ENCODE data around the gene TMEM59.
"Not testable (repeated sequence)": the region's sequence is repeated elsewhere in the genome, so short reads cannot be mapped to it uniquely, and the experiment has no call there.

Gene TMEM59

DNA sequence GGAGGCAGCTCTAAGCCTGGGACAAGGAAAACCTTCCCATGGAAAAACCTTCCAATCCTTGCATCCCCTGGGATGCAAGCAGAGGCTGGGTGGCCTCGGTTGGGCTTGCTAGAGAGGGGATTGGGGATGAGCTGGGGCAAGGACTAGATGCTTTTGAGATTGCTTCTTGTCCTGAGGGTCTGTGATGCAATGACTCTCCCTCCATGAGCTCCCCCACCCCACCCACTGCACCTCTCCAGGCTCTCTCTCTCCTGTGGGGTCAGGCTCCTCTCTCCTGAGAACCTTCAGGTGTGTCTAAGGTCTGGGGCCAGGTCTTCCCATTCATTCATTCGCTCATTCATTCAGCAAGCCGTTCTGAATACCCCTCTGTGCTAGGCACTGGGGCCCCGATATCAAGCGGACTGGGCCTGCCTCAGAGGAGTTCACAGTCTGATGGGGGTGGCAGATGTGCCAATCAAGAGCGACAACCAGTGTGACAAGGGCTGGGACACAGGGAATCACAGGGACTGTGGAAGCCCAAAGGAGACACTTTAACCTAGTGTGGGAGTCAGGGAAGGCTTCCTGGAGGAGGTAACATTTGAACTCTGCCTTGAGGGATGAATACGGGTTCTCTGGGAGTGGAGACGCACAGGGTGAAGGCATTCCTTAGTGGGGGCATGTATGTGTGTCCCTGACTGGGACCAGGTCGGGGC, 41.5 kb downstream of the TMEM59 start:
- DNase-seq, result no peak

DNA sequence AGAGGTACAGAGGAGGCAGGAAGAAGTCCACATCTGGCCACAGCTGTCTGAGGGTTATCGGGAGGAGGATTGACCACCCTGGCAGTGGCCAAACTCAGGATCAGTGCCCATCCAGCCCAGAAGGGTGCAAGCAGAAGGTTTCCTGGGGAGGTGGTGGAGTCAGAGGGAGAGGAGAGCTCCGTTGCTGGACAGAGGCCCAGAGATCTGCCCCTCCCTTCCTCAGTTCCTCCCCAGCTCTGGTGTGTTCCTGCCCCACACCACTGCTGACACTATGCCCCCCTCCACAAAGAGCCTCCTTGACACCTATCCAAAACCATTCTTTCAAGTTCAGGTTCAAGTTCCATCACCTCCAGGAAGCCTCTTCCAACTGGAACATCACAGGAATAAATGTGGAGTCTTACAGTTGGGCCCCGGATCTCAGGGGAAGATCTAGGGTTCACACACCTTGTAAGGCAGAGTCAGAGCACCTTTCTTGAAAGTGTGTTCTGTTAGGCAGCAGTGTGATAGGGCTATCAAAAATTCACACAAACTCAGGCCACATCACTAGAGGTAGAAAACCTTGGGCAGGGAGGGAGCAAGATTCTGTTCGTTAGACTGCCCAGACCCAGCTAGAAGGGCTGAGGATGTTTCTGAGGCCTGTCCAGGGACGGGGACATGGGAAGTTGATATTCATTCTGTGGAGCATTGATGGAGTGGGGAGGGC, 42.4 kb downstream of the TMEM59 start:
- DNase-seq, result no peak

DNA sequence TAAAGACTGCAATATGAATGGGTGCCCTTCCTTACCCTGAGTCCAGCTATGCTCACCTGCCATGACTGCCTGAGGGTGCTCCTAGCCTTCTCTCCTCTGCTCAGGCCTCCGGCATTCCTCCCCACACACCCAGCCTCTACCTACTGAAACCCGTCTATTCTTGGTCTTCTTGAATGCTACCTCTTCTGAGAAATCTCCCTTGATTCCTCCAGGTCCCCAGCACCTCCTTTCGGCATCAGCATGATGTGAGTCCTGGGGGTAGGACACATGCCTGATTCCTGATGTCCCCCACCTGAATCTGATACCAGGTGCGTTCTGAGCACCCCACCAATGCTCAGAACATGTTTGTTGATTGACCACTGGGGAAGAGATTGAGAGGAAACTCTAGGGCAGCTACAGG, 43.6 kb downstream of the TMEM59 start:
- no peak for DNase-seq

DNA sequence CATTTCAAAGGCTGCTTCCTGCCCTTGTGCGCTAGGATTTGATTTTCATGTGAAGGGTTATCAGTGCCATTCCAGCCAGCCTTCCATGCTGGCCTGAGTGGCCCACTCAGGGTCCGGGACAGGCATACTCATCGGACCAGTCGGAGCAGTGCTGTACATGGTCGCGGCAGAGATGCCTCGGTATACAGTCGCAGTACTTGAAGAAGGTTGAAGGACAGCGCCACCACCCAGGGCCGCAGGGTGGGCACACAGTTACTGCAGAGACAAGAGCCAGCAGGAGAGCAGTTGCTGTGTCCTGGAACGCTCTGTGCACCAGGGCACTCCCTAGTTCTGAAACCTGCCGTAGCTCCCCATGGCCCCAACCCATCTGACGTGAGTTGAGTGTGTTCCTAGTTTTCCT, 44.1 kb downstream of the TMEM59 start:
- DNase-seq, result no peak

DNA sequence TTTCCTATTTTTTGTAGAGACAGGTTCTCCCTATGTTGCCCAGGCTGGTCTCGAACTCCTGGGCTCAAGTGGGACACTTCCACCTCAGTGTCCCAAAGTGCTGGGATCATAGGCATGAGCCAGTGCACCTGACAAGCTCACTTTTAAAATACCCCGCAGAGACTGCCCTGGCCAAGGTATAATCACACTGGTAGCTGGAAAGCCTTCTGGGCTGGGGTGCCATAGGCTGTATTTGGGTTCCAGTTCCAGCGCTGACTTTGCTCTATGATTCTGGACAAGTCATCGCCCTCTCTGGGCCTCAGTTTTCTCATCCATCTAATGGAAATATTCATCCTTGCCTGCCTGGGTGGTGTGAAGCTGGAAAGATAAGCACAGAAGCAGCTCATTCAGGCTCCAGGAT, 45.4 kb downstream of the TMEM59 start:
- DNase-seq, result no peak

DNA sequence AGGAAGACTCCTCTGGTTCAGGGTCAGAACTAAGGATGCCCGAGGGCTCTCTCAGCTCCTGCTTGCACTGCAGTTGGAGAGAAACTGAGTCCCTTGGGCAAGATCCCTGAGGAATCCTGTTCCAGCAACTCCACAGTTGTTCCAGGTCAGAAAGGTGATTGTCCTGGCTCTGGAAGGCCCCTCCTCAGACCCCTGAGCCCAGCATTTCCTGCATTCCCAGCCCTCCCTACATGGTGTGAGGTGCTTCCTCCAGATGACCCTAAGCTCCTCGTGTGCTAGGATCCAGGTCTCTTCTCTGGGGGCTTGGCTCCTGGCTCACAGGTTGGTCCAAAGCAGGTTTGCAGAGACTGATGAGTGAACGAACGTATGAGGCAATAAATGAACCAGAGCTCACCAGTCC, 46.5 kb downstream of the TMEM59 start:
- DNase-seq, result no peak

DNA sequence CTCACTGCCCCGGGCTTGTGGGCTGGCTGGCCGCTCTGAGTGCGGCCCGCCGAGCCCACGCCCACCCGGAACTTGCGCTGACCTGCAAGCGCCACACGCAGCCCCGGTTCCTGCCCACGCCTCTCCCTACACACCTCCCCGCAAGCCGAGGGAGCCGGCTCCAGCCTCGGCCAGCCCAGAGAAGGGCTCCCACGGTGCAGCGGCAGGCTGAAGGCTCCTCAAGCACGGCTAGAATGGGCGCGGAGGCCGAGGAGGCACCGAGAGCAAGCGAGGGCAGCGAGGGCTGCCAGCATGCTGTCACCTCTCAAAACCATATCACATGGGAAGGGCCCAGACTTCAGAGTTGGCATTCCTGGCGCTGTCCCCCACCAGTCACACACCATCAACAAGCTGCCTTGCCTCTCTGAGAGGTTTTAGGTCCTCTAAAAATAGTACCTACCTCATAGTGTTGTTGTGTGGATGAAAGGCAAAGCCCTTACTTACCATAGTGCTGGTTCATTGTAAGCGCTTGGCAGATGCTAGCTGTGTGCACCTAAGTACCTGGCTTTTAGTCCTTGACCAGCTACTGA, 48.4 kb downstream of the TMEM59 start:
- no peak for DNase-seq

DNA sequence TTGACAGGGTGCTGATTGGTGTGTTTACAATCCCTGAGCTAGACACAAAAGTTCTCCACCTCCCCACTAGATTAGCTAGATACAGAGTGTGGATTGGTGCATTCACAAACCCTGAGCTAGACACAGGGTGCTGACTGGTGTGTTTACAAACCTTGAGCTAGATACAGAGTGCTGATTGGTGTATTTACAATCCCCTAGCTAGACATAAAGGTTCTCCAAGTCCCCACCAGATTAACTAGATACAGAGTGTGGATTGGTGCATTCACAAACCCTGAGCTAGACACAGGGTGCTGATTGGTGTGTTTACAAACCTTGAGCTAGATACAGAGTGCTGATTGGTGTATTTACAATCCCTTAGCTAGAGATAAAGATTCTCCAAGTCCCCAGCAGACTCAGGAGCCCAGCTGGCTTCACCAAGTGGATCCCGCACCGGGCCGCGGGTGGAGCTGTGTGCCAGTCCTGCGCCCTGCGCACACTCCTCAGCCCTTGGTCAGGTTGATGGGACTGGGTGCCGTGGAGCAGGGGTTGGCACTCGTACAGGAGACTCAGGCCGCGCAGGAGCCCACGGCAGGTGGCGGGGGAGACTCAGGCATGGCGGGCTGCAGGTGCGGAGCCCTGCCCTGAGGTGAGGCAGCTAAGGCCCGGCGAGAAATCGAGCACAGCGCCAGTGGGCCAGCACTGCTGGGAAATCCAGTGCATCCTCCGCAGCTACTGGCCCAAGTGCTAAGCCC, 49.1 kb downstream of the TMEM59 start:
- DNase-seq, result not testable (repeated sequence)

DNA sequence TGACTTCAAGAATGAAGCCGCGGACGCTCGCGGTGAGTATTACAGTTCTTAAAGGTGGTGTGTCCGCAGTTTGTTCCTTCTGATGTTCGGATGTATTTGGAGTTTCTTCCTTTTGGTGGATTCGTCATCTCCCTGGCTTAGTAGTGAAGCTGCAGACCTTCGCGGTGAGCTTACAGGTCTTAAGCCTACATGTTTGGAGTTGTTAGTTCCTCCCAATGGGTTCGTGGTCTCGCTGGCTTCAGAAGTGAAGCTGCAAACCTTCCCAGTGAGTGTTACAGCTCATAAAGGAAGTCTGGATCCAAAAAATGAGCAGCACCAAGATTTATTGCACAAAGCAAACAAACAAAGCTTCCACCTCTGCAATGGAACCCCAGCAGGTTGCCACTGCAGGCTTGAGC, 49.8 kb downstream of the TMEM59 start:
- no peak for DNase-seq

DNA sequence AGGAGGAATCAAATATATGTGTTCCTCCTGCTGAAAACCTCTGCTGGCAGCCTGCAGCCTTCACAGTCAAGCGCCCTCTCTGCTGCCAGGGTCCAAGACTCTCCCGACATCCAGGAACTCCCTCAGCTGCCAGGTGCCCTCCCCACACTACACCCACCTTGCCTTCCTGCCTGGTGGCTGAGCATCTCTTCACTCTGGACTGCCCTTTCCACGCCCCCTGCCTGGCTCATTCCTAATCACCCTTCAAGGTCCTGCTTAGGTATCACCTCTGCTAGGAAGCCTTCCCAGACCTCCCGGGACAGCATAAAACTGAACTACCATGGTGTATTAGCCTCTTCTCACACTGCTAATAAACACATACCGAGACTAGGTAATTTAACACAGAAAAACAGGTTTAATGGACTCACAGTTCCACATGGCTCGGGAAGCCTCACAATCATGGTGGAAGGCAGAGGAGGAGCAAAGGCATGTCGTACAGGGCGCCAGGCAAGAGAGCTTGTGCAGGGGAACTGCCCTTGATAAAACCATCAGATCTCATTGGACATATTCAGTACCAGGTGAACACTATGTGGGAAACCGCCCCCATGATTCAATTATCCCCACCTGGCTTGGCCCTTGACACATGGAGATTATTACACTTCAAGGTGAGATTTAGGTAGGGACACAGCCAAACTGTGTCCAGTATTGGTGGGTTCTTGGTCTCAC, 50.3 kb downstream of the TMEM59 start:
- no peak for DNase-seq

DNA sequence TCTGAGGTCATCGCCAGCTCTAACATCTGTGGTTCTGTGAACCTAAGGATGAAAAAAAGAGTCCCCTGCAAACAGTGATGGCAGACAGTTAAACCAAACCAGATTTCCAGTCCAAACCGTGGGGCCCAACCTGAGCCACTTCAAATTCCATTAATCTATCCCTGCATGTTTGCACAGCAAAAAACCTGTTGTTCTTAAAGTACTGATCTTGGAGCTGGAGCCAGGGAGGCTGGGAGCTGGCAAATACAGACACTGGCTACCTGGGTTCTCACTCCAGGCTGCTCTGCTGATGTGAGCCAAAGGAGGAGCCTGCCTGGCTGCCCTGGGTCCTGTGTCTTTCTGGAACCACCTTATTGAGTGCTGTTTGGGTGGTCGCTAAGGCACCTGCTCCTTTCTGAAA, 51.4 kb downstream of the TMEM59 start:
- DNase-seq, result no peak

DNA sequence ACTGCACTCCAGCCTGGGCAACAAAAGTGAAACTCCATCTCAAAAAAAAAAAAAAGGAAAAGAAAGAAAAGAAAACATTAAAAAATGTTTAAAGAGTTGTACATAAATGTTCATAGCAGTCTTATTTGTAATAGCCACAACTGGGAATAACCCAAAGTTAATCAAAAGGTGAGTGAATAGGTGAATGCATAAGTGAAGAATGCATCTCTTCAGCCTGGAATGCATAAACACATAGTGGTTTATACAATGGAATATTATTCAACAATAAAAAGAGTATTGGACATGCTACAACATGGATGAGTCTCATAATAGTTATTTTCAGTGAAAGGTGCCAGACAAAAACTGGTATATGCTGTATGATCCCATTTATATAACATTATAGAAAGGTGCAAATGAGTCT, 53.1 kb downstream of the TMEM59 start:
- no peak for DNase-seq

DNA sequence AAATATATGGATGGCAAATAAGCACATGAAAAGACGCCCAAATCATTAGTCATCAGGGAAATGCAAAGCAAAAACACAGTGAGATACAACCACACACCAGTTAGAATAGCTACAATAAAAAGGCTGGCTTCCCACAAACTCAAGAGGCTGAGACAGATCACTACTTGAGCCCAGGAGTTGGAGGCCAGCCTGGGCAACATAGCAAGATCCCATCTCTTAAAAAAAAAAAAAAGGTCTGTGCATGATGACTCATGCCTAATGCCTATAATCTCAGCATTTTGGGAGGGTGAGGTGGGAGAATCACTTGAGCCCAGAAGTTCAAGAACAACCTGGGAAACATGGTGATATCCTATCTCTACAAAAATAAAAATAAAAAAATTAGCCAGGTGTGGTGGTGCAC, 54.8 kb downstream of the TMEM59 start:
- no peak for DNase-seq

DNA sequence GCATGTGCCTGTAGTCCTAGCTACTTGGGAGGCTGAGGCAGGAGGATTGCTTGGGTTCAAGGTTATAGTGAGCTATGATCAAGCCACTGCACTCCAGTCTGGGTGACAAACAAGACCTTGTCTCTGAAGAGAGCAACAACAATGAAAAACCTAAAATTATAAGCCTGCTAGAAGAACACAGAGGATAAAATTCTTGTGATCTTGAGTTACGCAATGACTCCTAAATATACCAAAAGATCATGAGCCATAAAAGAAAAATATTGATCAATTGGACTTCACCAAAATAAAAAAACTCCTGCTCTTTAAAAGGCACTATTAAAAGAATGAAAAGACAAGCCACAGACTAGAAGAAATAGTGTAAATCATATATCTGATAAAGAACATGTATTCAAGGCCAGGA, 57.3 kb downstream of the TMEM59 start:
- no peak for DNase-seq

DNA sequence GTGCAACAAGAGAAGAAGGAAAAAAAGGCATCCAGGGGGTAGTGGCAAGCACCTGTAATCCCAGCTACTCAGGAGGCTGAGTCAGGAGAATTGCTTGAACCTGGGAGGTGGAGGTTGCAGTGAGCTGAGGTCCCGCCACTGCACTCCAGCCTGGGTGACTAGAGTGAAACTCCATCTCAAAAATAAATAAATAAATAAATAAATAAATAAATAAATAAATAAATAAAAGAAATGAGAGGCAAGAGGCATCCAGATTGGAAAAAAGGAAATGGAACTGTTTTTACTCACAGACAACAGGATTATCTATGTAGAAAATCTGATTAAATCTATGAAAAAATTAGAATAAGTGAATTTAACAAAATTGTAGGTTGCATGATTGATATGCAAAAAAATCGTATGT, 58.5 kb downstream of the TMEM59 start:
- DNase-seq, result not testable (repeated sequence)

DNA sequence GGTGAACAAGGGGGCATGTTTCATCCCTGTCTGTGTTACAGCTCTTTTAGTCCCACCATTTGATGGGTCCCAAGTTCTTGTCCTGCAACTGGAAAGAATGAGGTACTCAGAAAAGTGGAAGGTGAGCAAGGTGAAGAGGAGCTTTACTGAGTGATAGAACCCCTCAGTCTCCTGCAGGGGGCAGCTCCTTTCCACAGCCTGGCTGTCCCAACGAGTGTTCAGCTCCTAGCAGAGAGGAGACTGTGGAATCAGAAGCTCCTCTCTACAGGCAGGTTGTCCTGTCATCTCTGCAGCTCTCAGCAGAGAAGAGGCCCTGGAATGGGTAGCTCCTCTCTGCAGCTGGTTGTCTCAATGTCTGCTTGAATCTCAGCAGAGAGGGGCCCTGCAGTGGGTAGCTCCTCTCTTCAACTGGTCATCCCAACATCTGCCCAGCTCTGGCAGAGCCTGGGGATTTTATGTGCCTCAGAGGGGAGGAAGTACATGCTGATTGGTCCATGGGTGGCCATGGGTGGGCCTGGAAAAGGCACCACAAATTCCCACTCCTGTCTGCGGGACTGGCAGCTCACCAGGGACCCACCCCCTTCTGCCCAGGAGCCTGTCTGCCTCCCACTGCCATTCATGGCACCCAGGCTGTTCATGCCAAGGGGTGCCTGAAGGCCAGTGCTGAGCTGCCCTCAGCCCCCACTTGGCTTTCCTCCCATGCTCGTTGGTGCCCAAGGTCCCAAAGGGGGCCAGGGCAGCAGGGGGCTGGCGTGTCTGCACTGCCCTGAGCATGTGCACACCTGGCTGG, 60.7 kb downstream of the TMEM59 start:
- no peak for DNase-seq

DNA sequence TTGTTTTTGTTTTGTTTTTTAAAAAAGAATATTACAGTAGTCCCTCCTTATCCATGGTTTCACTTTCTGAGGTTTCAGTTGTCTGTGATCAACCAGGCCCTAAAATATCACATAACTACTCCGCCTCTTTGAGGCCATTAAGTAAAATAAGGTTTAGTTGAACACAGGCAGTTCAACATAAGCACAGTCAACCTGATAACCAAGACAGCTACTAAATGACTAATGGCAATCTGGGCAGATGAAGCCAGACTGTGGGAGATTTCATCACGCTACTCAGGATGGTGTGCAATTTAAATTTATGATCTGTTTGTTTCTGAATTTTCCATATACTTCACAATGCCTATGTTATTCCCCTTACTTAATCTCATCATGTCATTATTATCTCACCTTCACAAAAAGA, 65.1 kb downstream of the TMEM59 start:
- DNase-seq, result no peak

DNA sequence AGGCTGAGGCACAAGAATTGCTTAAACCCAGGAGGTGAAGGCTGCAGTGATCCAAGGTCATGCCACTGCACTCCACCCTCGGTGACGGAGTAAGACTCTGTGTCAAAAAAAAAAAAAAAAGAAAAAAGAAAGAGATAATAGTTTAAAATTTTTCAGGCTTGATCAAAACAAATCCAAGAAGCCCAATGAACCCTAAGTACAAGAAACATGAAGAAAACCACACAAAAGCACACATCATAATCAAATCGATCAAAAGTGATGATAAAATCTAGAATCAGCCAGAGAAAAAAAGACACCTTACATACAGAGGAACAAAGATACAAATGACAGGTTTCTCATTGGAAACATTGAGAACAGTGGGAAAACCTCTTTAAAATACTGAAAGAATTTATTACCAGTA, 66.5 kb downstream of the TMEM59 start:
- DNase-seq, result no peak

DNA sequence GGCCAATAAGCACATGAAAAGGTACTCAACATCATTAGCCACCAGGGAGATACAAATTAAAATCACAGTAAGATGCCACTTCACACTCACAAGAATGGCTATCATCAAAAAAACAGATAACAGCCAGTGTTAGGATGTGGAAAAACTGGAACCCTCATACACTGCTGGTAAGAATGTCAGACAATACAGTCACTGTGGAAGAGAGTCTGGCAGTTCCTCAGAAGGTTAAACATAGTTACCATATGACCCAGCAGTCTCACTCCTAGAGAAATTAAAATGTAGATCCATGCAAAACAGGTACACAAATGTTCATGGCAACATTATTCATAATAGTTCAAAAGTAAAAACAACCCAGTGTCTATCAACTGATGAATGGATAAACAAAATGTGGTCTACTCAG, 68.3 kb downstream of the TMEM59 start:
- DNase-seq, result no peak

DNA sequence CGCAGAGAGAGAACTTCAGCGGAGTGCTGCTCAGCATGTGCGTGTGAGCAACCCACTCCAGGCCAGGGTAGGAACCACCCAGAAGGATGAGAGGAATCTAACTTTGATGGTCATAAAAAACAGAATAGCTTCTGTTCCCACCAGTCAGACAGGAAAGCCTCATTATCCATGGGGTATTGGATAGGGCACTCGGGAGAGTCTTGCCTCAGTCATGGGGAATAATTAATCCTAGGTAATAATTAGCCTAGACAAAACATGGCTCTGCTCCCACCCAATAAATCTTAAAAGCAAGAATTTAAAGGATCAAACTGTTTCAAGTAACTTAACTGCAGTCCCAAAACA, 70.3 kb downstream of the TMEM59 start:
- no peak for DNase-seq

DNA sequence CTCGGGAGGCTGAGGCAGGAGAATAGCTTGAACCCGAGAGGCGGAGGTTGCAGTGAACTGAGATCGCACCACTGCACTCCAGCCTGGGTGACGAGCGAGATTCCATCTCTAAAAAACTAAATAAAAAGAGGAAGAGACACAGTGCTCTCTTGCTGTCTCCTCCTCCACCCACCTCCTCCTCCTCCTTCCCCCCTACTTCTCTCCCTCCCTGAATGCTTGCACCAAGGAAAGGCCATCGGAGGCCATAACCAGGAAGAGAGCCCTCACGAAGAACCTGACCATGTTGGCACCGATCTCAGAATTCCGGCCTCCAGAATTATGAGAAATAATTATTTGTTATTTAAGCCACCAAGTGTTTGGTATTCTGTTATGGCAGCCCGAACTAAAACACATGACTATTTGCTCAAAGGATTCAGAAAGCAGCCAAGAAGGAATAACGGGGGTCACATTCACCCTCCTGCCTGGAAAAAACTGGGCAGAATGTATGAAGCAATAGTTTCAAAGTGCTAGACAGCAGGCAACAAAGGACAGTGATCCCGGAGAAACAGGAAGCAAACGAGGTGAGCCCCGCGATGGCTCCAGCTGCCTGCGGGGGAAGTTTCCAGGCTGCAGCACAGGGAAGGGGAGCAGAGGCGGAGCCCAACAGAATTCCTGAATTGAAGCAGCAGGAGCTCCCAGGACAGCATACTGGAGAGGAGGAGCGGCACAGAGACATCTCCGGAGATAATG, 70.8 kb downstream of the TMEM59 start:
- DNase-seq, result peak; percentile 56

DNA sequence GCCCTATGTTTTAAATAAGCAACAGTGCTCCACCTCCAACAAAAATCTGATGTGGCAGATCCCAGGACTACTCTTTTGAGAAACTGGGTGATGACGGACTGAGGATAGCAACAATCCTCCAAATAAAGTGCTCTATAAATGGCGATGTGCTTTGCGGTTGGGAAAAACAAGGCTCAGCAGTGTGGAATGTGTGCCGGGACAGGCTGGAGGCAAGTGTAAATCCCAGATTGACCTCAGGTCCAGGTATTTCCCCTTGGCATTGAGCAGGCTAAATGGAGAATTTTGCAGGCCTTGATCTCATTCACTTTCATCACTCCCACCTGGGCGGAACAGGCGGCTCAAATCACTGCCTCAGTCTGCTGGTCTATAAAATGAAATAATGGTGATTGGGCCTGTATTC, 71.8 kb downstream of the TMEM59 start:
- DNase-seq, result no peak

Data from hematopoietic multipotent progenitor cell treated with erythropoietin and hydrocortisone succinate and interleukin-3 and kit ligand, for 4 days (in vitro differentiated cells).